Omental fat pad (tissue), 4 donors: ENCODE results near the gene PAK4. TPM values are rescaled to one million over a fixed set of nuclear protein-coding genes. Genes with fewer than 3 reads are reported as not detected.

ENCODE experiments used
- ATAC-seq: fragments of 150-250 bp; one replicate; pipeline ENCODE4 v1.9.1; 2016; ENCODE audit warnings: mild to moderate bottlenecking, moderate library complexity; ENCODE audit not compliant: low FRiP score
- DNase-seq: peaks from one replicate; pipeline ENCODE4 v3.0.0-alpha.2; 2019; ENCODE audit warnings: low spot score
- total RNA-seq, 4 donors: library from RNA; depleted of rRNA; stranded (reverse); fragments of >200 nt; gene quantifications; one replicate each; pipeline ENCODE4 v1.1.0, GENCODE V29; 2016
- TF ChIP-seq, protein P1 (sequence below), 3 donors: fragments of 450-650 bp; IDR thresholded peaks; one replicate each; pipeline ENCODE4 v1.5.1; 2016 to 2017; ENCODE audit warnings: antibody characterized with exemption in 3 of 3, mild to moderate bottlenecking in 3 of 3, moderate library complexity in 2 of 3

Gene PAK4
- total RNA-seq, 4 donors from 2014 or later, result 4.6 to 9.8 (median 6.3) TPM

GRCh38 chr19:39173502-39173991, 48.0 kb downstream of the PAK4 start:
- TF ChIP-seq, protein P1, sequence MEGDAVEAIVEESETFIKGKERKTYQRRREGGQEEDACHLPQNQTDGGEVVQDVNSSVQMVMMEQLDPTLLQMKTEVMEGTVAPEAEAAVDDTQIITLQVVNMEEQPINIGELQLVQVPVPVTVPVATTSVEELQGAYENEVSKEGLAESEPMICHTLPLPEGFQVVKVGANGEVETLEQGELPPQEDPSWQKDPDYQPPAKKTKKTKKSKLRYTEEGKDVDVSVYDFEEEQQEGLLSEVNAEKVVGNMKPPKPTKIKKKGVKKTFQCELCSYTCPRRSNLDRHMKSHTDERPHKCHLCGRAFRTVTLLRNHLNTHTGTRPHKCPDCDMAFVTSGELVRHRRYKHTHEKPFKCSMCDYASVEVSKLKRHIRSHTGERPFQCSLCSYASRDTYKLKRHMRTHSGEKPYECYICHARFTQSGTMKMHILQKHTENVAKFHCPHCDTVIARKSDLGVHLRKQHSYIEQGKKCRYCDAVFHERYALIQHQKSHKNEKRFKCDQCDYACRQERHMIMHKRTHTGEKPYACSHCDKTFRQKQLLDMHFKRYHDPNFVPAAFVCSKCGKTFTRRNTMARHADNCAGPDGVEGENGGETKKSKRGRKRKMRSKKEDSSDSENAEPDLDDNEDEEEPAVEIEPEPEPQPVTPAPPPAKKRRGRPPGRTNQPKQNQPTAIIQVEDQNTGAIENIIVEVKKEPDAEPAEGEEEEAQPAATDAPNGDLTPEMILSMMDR (IDR thresholded peaks at IDR 0.05), result no peak
- ATAC-seq (no peak), DNase-seq (no peak)

DNA sequence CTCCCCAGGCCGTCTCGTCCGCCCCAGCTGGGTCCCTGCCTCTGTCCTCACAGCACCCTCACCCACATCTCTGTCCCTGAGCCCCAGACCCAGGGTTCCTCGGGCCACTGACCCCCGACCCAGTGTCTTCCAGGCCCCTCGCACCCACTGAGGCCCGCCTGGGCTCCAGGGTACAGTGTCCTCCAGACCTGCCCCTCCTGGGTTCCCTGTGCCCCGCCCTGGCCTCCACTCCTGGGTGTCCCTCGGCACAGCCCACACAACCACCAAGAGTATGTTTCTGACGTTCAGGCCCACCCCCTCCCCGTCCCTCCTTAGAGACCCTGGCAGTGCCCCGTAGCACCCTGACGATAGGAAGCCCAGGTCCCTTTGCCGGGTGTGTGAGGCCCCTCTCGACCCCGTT, 48.6 kb downstream of the PAK4 start:
- ATAC-seq (no peak), DNase-seq (no peak)
- TF ChIP-seq, protein P1 (IDR thresholded peaks at IDR 0.05), result no peak

DNA sequence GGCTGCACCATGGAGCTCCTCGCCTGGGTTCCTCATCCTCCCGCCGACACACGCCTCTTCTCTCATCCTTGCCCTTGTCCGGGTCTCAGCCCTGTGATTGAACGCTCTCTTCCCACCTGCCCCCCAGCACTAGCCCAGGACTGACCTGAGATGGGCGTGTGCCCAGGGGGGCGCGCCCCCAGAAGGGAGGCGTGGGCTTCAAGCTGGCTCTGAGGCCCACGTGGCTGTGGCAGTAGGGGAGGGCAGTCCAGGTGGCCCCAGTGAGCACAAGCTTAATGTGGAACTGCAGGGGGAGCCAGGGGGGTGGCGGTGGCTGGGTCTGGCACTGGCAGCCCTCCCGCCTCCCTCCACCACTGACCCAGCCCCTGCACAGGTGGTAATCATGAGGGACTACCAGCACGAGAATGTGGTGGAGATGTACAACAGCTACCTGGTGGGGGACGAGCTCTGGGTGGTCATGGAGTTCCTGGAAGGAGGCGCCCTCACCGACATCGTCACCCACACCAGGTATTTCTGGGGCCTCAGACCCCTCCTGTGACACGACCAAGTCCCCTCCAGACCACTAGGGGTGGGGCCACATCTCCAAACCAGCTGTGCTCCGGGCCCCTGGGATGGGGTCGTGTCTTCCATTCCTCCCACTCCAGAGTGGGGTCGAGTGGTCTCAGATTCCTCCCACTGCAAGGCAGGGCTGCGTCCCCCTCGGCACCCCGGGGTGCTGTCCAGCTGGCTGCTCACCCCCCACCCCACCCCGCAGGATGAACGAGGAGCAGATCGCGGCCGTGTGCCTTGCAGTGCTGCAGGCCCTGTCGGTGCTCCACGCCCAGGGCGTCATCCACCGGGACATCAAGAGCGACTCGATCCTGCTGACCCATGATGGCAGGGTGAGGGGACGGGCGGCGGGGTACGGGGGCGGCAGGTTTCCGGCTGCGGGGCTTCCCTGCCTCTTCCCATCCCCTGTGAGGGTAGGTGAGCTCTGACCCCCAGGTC, 49.3 kb downstream of the PAK4 start:
- DNase-seq, result no peak
- ATAC-seq, result no peak
- TF ChIP-seq, protein P1 (IDR thresholded peaks at IDR 0.05), result no peak

DNA sequence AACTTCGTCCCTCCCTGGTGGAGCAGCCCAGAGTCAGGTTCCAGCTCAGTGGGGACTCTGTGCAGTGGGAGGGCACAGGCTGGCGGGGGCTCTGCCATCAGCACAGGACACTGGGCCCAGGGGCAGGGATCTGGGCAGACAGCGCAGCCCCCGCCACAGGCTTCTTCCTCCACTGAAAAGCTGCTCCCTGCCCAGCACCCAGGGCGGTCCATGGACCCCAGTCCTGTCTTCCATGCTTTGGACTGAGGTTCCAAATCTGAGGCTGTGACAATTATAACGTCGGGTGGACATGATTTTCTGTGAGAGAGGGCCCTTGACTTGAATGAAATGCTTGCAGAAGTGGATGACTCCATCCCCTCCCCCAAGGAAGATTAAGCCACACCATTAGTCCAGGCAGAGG, 50.0 kb downstream of the PAK4 start:
- ATAC-seq (no peak), DNase-seq (no peak)
- TF ChIP-seq, protein P1 (IDR thresholded peaks at IDR 0.05), result no peak

- no peak for ATAC-seq
- DNase-seq, result no peak
- TF ChIP-seq, protein P1 (IDR thresholded peaks at IDR 0.05), result no peak
Observed at GRCh38 chr19:39177110-39177699, 51.6 kb downstream of the PAK4 start.

DNA sequence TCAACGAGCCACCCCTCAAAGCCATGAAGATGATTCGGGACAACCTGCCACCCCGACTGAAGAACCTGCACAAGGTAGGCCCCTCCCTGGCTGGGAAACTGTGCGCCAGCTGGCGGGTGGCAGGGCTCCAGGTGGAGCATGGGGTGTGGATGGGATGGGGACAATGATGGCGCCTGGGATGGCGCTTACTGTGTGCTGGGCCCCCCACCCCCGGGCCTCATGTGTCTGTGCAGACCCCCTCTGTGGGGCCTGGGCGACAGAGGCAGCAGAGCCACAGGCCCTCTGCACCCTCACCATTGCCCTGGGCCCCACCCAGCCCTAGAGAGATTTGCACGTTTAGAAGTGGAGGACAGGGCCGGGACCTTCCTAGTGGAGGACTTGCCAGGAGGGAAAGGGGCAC, 52.1 kb downstream of the PAK4 start:
- ATAC-seq (no peak), DNase-seq (no peak)
- TF ChIP-seq, protein P1 (IDR thresholded peaks at IDR 0.05), result no peak
